HepG2 (cell line): Measurements from ENCODE around the gene NACAD. TPM values are rescaled to one million over a fixed set of nuclear protein-coding genes. Genes with fewer than 3 reads are reported as not detected.

Source experiments
- ATAC-seq: fragments of 200-7000 bp; cut with Tn5 transposase; 3 replicates; pipeline ENCODE4 v1.9.1; 2020; ENCODE audit warnings: mild to moderate bottlenecking, moderate library complexity
- BruUV-seq: library from RNA; stranded (reverse); fragments of 400-500 nt; replicated peaks from 2 replicates; lab custom pipeline; 2021; lab: Mats Ljungman, UMichigan
- CTCF ChIA-PET: fragments of 300-600 bp; formaldehyde crosslinking; extraction: SDS; loops from one replicate; lab custom pipeline; 2021; ENCODE audit warnings: low total read pairs, inconsistent platforms, low intra/inter-chr PET ratio; lab: Yijun Ruan, JAX
- POLR2A ChIA-PET: fragments of 350-600 bp; sonication (Branson Sonifier 250); formaldehyde crosslinking; loops from one replicate; lab custom pipeline; 2020; ENCODE audit warnings: antibody characterized with exemption, inconsistent platforms; lab: Yijun Ruan, JAX
- DNase-seq: peaks from one replicate; pipeline ENCODE4 v3.0.0-alpha.2; 2015; ENCODE audit warnings: low spot score
- FAIRE-seq: peaks from 3 replicates; lab custom pipeline; 2011; peaks lifted over from hg19 to GRCh38; lab: Jason Lieb, UNC
- H2AFZ ChIP-seq: one replicate; pipeline ENCODE4 v1.6.1; 2011; ENCODE audit warnings: low read length, inconsistent platforms
- H3K27ac ChIP-seq: fragments of 300-600 bp; 3 replicates; pipeline ENCODE4 v1.8.0; 2011; ENCODE audit warnings: mixed run types, mild to moderate bottlenecking, mixed read lengths, low read length, inconsistent platforms; ENCODE audit not compliant: insufficient read depth; ENCODE audit errors: extremely low read length
- H3K27me3 ChIP-seq, 2 experiments: fragments of 200-600 bp in 1 of 2; 2 replicates in 1 of 2; 3 replicates in 1 of 2; pipeline versions ENCODE4 v1.6.0 to v1.8.0; 2011; ENCODE audit warnings: low read length in 2 of 2, mild to moderate bottlenecking in 2 of 2, moderate library complexity in 2 of 2, inconsistent platforms in 1 of 2; ENCODE audit not compliant: insufficient read depth in 2 of 2, control insufficient read depth in 1 of 2
- H3K36me3 ChIP-seq, 2 experiments: fragments of 200-600 bp in 1 of 2; replicated peaks in 1 of 2; 2 replicates in 1 of 2; 3 replicates in 1 of 2; pipeline versions ENCODE4 v1.5.1 to v1.8.0; 2011; ENCODE audit warnings: low read length in 2 of 2, inconsistent platforms in 1 of 2; ENCODE audit not compliant: insufficient read depth in 2 of 2, control insufficient read depth in 1 of 2
- H3K4me1 ChIP-seq: 2 replicates; pipeline ENCODE4 v1.5.1; 2012; ENCODE audit warnings: low read length, inconsistent platforms; ENCODE audit not compliant: insufficient read depth
- H3K4me2 ChIP-seq: 2 replicates; pipeline ENCODE4 v1.6.0; 2011; ENCODE audit warnings: low read depth, low read length, inconsistent platforms
- H3K4me3 ChIP-seq, 3 experiments: fragments of 200-600 bp in 1 of 3; sonication (generic), shearing (Covaris generic) in 1 of 3; replicated peaks in 1 of 3; 2 replicates each; pipeline ENCODE4 v1.5.1; 2011 to 2016; ENCODE audit warnings: low read length in 3 of 3, inconsistent platforms in 2 of 3, low read depth in 2 of 3, mild to moderate bottlenecking in 2 of 3, control low read depth in 1 of 3, mixed read lengths in 1 of 3; ENCODE audit not compliant: insufficient read depth in 1 of 3
- H3K79me2 ChIP-seq: one replicate; pipeline ENCODE4 v1.6.1; 2011; ENCODE audit warnings: low read length, inconsistent platforms; ENCODE audit not compliant: insufficient read depth
- H3K9ac ChIP-seq: 2 replicates; pipeline ENCODE4 v1.6.0; 2011; ENCODE audit warnings: mild to moderate bottlenecking, low read depth, low read length, inconsistent platforms; ENCODE audit not compliant: insufficient read depth
- H3K9me3 ChIP-seq: 2 replicates; pipeline ENCODE4 v1.5.1; 2012; ENCODE audit warnings: mild to moderate bottlenecking, low read length
- H4K20me1 ChIP-seq: 2 replicates; pipeline ENCODE4 v1.6.0; 2011; ENCODE audit warnings: inconsistent platforms, mild to moderate bottlenecking, low read length, moderate library complexity; ENCODE audit not compliant: insufficient read depth
- ATAD3A ChIP-seq: sonication (generic); formaldehyde crosslinking; IDR thresholded peaks from 2 replicates; pipeline ENCODE4 v1.4.0; 2020; ENCODE audit warnings: missing genetic modification reagents
- FOXJ3 ChIP-seq: sonication (generic); formaldehyde crosslinking; IDR thresholded peaks from 2 replicates; pipeline ENCODE4 v1.4.0; 2020; ENCODE audit warnings: missing genetic modification reagents, mild to moderate bottlenecking, borderline replicate concordance
- NCOR1 ChIP-seq: fragments of 200-600 bp; sonication (generic); IDR thresholded peaks from 2 replicates; pipeline ENCODE4 v1.7.0; 2017; ENCODE audit warnings: antibody characterized with exemption, low read length, borderline replicate concordance
- NFKB2 ChIP-seq: sonication (generic); formaldehyde crosslinking; IDR thresholded peaks from 2 replicates; pipeline ENCODE4 v1.4.0; 2020; ENCODE audit warnings: missing genetic modification reagents, borderline replicate concordance
- POGZ ChIP-seq: sonication (generic); formaldehyde crosslinking; IDR thresholded peaks from 2 replicates; pipeline ENCODE4 v1.4.0; 2020; ENCODE audit warnings: mild to moderate bottlenecking, missing genetic modification reagents
- RBM39 ChIP-seq: fragments of 200-400 bp; formaldehyde crosslinking; IDR thresholded peaks from one replicate; pipeline ENCODE4 v1.6.1; 2018; ENCODE audit warnings: antibody characterized with exemption, mild to moderate bottlenecking, low read depth, low read length; ENCODE audit not compliant: poor library complexity, severe bottlenecking
- SIN3A ChIP-seq: IDR thresholded peaks from 2 replicates; pipeline ENCODE4 v1.6.1; 2011; ENCODE audit warnings: low read depth, mild to moderate bottlenecking, control low read depth, low read length, borderline replicate concordance
- SNAPC2 ChIP-seq: sonication (generic); formaldehyde crosslinking; IDR thresholded peaks from 2 replicates; pipeline ENCODE4 v1.8.1; 2022; ENCODE audit warnings: mild to moderate bottlenecking, missing genetic modification reagents
- TCF12 ChIP-seq, 2 experiments: fragments of 450-650 bp in 1 of 2; sonication (generic) in 1 of 2; formaldehyde crosslinking in 1 of 2; IDR thresholded peaks; 2 replicates each; pipeline versions ENCODE4 v1.6.1 to v1.8.0; 2017 to 2022; ENCODE audit warnings: antibody characterized with exemption in 1 of 2, mild to moderate bottlenecking in 1 of 2, missing genetic modification reagents in 1 of 2, moderate library complexity in 1 of 2
- ZBTB49 ChIP-seq: sonication (generic); formaldehyde crosslinking; IDR thresholded peaks from 2 replicates; pipeline ENCODE4 v1.4.0; 2020; ENCODE audit warnings: missing genetic modification reagents, borderline replicate concordance
- ZFP90 ChIP-seq: sonication (generic); formaldehyde crosslinking; IDR thresholded peaks from 2 replicates; pipeline ENCODE4 v1.8.0; 2022; ENCODE audit warnings: missing genetic modification reagents, mild to moderate bottlenecking, inconsistent platforms, borderline replicate concordance
- ZNF234 ChIP-seq: sonication (generic); formaldehyde crosslinking; conservative IDR thresholded peaks from 2 replicates; pipeline ENCODE4 v1.5.1; 2020; ENCODE audit warnings: mild to moderate bottlenecking, missing genetic modification reagents
- ZNF354B ChIP-seq: sonication (generic); formaldehyde crosslinking; IDR thresholded peaks from 2 replicates; pipeline ENCODE4 v1.8.0; 2022; ENCODE audit warnings: mild to moderate bottlenecking, missing genetic modification reagents
- ZNF432 ChIP-seq: sonication (generic); formaldehyde crosslinking; IDR thresholded peaks from 2 replicates; pipeline ENCODE4 v1.5.0; 2020; ENCODE audit warnings: missing genetic modification reagents, mild to moderate bottlenecking, borderline replicate concordance
- ZNF577 ChIP-seq: sonication (generic); formaldehyde crosslinking; IDR thresholded peaks from 2 replicates; pipeline ENCODE4 v1.4.0; 2020; ENCODE audit warnings: mild to moderate bottlenecking, low read depth, missing genetic modification reagents, borderline replicate concordance
- WGBS: methylation state at CpG from one replicate; pipeline ENCODE4 v1.1.6; 2017; ENCODE audit warnings: low lambda C conversion rate; 5-methylcytosine and 5-hydroxymethylcytosine counted together
- in situ Hi-C: cut with HindIII; loops from 2 replicates; pipeline ENCODE4 v1.10.0; 2017; ENCODE audit warnings: low pct_unique_long_range_greater_than_20kb; ENCODE audit not compliant: extremely low pct_ligation_motif_present
- intact Hi-C: fragments of 100-400 bp; cut with micrococcal nuclease; formaldehyde crosslinking; loops from one replicate; pipeline ENCODE4 v1.10.0; 2022; ENCODE audit not compliant: unreplicated experiment
- polyA plus RNA-seq, 8 experiments: library from polyadenylated mRNA; depleted of rRNA in 3 of 8; stranded (reverse) in 7 of 8; unstranded in 1 of 8; fragments of >200 nt; fragmentation: Illumina TruSeq in 4 of 8; extraction: Trizol in 4 of 8; gene quantifications; 2 replicates each; pipeline versions ENCODE4 v1.2.1 to v1.2.3, GENCODE V29; 2011 to 2016; ENCODE audit warnings: low read depth in 4 of 8, missing spikeins in 1 of 8, mixed read lengths in 1 of 8; ENCODE audit not compliant: insufficient read depth in 1 of 8
- total RNA-seq, 5 experiments: library from RNA; depleted of rRNA; stranded (reverse); fragments of >200 nt; fragmentation: Illumina TruSeq; extraction: Trizol; gene quantifications; 2 replicates each; pipeline ENCODE4 v1.2.3, GENCODE V29; 2016; ENCODE audit warnings: low read depth in 1 of 5
- TF ChIP-seq, protein P1 (sequence below): sonication (generic); formaldehyde crosslinking; conservative IDR thresholded peaks from 2 replicates; pipeline ENCODE4 v1.4.0; 2020; ENCODE audit warnings: missing genetic modification reagents
- TF ChIP-seq, protein P2 (sequence below): sonication (generic); formaldehyde crosslinking; IDR thresholded peaks from 2 replicates; pipeline ENCODE4 v1.4.0; 2020; ENCODE audit warnings: mild to moderate bottlenecking, missing genetic modification reagents
- TF ChIP-seq, protein P3 (sequence below): sonication (generic); formaldehyde crosslinking; IDR thresholded peaks from 2 replicates; pipeline ENCODE4 v1.5.0; 2020; ENCODE audit warnings: missing genetic modification reagents, mild to moderate bottlenecking, borderline replicate concordance

Gene NACAD
- total and polyA plus RNA-seq, 2 of the 13 experiments (the other 11 are each of a cell fraction or from before 2014, with no cell fraction given) = 0.04 TPM; not detected in 1

- intact Hi-C loops = no loop called here
- no peaks in the 10 kb centered on the region for H3K4me1 ChIP-seq
- ChIA-PET CTCF (no interaction called here), POLR2A (no interaction called here)
- H3K79me2 ChIP-seq = no peaks in the 10 kb centered on the region
- no TSS peak for BruUV-seq
- H3K4me3 ChIP-seq = no peak overlapping the region
- in situ Hi-C loops = no loop called here
- H3K9ac ChIP-seq = no peak overlapping the region
- peaks cover 7 to 33% of the 10 kb centered on the region in 2 experiments for H3K27me3 ChIP-seq
- ATAC-seq = peak; percentile 21
- no peaks in the 10 kb centered on the region for H3K9me3 ChIP-seq
- H3K4me2 ChIP-seq = no peak overlapping the region
- H4K20me1 ChIP-seq = no peaks in the 10 kb centered on the region
- no peak for FAIRE-seq
- H3K36me3 ChIP-seq = no peaks in the 10 kb centered on the region
- WGBS = 60% methylated on average over 5 of the region's 9 CpGs
- no peak overlapping the region for H2AFZ ChIP-seq
- no peak overlapping the region for H3K27ac ChIP-seq
- no peak for DNase-seq
- no peak for TF ChIP-seq ZBTB49 (CRISPR knock-in tag)
- no peak for TF ChIP-seq NFKB2 (CRISPR knock-in tag)
- no peak for TF ChIP-seq SIN3A
- no peak for TF ChIP-seq ZFP90 (CRISPR knock-in tag)
- TF ChIP-seq NCOR1 = no peak
- TF ChIP-seq, protein P1, sequence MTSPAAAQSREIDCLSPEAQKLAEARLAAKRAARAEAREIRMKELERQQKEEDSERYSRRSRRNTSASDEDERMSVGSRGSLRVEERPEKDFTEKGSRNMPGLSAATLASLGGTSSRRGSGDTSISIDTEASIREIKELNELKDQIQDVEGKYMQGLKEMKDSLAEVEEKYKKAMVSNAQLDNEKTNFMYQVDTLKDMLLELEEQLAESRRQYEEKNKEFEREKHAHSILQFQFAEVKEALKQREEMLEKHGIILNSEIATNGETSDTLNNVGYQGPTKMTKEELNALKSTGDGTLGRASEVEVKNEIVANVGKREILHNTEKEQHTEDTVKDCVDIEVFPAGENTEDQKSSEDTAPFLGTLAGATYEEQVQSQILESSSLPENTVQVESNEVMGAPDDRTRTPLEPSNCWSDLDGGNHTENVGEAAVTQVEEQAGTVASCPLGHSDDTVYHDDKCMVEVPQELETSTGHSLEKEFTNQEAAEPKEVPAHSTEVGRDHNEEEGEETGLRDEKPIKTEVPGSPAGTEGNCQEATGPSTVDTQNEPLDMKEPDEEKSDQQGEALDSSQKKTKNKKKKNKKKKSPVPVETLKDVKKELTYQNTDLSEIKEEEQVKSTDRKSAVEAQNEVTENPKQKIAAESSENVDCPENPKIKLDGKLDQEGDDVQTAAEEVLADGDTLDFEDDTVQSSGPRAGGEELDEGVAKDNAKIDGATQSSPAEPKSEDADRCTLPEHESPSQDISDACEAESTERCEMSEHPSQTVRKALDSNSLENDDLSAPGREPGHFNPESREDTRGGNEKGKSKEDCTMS (CRISPR knock-in tag) = no peak
- TF ChIP-seq RBM39 = no peak
- TF ChIP-seq ZNF432 (CRISPR knock-in tag) = no peak
- TF ChIP-seq FOXJ3 (CRISPR knock-in tag) = no peak
- TF ChIP-seq ZNF354B = no peak
- TF ChIP-seq TCF12 (IDR thresholded peaks at IDR 0.05) = no peak
- no peak for TF ChIP-seq TCF12 (CRISPR knock-in tag; IDR thresholded peaks at IDR 0.05)
- TF ChIP-seq ZNF577 (CRISPR knock-in tag) = no peak
- no peak for TF ChIP-seq POGZ (CRISPR knock-in tag)
- TF ChIP-seq, protein P2, sequence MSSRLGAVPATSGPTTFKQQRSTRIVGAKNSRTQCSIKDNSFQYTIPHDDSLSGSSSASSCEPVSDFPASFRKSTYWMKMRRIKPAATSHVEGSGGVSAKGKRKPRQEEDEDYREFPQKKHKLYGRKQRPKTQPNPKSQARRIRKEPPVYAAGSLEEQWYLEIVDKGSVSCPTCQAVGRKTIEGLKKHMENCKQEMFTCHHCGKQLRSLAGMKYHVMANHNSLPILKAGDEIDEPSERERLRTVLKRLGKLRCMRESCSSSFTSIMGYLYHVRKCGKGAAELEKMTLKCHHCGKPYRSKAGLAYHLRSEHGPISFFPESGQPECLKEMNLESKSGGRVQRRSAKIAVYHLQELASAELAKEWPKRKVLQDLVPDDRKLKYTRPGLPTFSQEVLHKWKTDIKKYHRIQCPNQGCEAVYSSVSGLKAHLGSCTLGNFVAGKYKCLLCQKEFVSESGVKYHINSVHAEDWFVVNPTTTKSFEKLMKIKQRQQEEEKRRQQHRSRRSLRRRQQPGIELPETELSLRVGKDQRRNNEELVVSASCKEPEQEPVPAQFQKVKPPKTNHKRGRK = no peak
- no peak for TF ChIP-seq SNAPC2 (CRISPR knock-in tag)
- TF ChIP-seq, protein P3, sequence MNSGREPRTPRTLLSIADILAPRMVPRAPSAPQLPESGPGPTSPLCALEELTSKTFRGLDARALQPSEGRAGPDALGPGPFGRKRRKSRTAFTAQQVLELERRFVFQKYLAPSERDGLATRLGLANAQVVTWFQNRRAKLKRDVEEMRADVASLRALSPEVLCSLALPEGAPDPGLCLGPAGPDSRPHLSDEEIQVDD (CRISPR knock-in tag) = no peak
- no peak for TF ChIP-seq ZNF234 (CRISPR knock-in tag)
- no peak for TF ChIP-seq ATAD3A (CRISPR knock-in tag)
Observed at GRCh38 chr7:45081670-45081974, 7.1 kb downstream of the NACAD start.
